ENCODE measurements around the gene SAMD11.
A peak's percentile ranks its signal among the peaks of the same experiment; 100 is the strongest.

Gene SAMD11

DNA sequence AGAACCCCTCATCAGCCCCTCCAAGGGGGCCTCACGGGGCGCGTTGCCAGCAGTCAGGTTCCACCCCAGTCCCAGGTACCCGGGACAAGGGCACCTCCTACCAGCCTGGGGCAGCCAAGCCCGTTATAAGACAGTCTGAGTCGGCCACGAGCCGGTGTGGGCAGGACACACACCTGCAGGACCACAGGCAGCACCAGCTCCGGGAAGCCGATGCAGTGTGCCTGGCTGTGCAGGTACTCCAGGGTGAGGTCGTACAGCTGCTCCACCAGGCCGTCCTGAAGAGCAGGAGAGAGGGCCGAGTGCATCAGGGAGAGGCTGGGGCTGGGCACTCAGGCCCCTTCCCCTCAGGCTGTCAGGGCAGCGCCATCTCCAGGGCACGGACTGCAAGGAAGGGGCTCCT lies 24.2 kb downstream of the SAMD11 start:
- DNase-seq: no peak

DNA sequence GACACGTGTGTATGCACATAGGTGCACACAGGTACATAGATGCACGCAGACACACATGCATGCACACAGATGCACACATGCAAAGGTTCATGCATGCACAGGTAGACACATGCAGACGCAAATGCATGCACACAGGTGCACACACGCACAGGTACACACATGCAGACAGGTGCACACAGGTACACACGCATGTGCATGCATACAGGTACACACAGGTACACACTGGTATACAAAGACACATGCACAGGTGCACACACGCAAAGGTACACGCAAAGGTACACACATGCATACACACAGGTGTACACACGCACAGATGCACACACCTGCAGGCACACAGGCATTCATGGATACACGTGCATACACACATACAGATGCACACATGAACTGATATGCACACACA lies 26.5 kb downstream of the SAMD11 start:
- no peak for DNase-seq

DNA sequence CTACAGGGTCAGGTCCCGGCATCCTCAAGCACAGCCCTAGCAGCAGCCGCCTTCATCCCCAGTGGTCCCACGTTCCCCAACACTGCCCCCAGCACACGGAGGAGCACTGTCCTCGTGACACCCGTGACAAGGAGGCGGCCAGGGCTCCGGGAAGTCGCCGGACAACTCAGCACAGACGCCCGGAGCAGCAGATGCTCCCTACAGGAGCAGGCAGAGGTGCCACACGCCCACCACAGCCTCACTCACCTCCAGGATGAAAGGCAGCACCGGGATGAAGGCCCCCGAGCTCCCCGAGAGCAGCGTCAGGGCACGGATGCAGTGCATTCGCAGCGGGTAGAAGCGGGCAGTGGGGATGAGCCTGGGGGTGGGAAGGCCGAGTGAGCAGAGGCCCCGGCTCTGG lies 27.2 kb downstream of the SAMD11 start:
- no peak for DNase-seq

DNA sequence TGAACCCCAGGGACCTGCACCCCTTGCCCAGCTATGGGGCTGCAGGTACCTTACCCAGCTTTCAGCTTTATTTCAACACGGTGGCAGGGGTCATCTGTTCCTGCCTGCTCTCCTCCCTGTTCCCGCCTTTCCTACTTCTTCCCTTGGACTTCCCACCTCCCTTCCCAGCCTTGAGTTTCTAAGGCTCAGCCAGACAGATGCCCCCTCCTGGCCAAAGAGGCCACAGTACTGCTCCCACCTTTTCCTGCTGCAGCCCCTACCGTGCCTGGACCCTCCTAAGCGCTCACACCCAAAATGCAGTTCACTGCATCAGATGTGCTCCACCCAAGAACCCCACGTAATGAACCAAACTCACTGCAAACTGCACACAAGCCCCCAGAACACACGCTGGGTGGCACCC lies 27.6 kb downstream of the SAMD11 start:
- no peak for DNase-seq

DNA sequence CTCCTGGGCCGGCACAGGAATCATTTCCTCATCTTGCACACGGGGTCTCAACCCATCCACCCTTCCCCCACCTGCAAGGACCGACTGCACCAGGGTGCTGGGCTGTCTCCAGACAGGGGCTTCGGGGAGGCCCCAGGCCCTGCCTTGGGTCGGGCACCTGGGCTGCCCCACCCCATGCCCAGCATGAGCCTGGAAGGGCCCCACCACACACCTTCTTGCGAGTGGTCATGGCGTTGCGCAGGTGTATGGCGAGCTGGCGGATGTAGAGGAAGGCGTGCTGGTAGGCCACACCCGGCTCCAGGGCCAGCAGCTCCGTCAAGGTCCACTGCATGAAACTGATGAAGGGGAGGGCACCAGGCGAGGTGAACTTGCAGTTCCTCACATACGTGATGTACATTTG lies 28.5 kb downstream of the SAMD11 start:
- DNase-seq: no peak

DNA sequence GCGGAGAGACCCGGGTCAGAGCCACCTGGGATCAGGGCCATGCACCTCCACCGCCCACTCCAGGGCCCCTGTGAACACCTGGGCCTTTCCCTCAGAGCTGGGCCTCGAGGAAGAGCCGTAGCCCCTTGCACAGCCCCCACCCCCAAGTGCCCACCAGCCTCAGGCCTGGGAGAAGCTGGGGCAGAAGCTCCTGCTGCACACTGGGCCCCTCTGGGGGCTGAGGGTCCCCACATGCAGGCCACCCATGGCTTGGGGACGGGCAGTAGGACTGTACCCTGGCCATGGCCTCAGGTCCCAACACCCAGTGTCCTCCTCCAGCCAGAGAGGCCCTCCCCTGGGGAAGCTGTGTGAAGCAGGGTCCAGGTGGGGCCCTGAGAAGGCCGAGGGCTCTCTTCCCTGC lies 28.9 kb downstream of the SAMD11 start:
- DNase-seq: no peak

DNA sequence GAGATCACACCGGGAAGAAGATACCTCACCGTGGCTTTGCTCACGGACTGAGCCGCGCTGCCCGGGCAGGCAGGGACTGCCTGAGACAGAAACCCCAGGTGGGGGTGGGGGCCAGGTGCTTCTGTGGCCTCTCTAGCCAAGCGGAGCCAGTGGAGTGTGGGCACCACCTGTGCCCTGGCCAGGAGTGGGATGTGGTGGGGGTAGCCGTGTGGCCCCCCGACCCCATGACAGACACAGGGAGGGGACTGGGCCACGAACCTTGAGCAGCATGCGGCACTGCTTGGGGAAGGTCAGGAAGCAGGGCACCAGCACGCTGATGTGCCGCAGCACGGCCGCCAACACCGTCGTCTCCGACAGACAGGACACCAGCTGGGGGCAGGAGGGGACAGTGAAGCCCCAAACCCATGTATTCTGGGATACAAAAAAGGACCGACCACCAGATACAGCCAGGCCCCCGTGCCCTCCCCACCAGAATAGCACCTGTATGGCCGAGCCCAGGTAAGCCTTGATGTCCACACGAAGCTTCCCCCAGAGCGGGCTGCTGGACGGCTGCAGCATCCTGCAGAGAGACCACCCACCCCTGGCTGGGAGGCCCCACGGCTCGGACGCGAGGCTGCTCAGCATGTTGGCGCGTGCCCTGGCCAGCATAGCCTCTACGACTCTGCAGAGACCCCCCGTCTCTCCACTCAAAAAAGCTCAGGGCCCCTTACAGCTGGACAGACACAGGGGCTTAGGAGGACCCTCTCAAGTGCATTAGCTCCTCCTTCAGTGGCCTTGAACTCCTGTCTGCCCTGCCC lies 30.0 kb downstream of the SAMD11 start:
- DNase-seq: no peak

DNA sequence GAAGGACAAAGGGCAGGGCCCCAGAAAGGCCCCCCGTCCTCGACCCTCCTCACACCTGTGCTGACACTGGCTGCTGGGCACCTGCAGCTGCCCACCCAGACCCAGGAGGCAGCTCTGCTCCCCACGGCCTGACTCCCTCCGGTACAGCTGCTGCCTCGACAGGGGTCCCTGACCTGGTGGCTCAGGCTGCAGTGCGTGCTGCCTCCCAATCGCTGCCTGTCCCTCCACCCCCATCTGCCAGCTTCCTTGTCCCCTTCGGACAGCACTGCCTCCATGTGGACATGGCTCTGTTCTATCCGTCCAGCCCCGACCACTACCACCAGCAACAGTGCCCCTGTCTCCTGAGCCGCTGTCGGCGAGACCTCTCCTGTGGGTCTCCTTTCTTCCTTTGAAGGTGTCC lies 31.2 kb downstream of the SAMD11 start:
- no peak for DNase-seq

DNA sequence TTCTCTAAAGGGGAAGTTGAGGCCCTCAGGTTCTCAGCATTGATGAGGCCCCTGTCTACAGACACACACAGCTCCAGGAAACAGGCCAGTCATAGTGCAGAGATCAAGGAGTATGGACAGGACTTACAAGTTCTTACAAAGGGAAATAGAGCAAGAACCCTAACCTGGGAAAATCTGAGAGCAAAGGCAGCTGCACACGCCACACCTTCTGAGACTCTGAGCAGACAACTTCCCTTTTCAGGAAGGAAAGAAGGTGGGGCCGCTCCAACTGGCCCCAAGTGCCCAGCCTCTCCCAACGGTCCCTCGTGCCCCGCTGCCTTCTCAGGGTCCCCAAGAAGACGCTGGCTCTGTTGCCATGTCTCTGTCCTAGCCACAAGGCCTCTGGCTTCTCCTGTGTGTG lies 31.8 kb downstream of the SAMD11 start:
- DNase-seq: no peak

DNA sequence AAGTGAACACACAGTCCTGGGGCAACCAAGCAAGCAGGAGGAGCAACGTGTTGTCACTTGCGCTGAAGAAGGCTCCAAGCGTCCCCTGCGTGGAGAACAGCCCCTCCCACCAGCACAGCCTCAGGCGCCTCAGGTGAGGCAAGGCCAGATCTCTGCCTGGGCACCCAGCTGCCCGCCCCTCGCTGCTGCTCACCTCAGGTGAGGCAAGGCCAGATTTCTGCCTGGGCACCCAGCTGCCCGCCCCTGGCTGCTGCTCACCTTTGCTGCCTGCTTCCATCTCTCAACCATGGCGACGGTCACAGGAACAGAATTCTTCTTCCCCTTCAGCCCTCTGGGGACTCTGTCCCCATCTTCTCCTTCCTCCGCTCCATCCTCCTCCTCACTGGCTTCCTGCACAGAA lies 32.9 kb downstream of the SAMD11 start:
- DNase-seq: no peak

DNA sequence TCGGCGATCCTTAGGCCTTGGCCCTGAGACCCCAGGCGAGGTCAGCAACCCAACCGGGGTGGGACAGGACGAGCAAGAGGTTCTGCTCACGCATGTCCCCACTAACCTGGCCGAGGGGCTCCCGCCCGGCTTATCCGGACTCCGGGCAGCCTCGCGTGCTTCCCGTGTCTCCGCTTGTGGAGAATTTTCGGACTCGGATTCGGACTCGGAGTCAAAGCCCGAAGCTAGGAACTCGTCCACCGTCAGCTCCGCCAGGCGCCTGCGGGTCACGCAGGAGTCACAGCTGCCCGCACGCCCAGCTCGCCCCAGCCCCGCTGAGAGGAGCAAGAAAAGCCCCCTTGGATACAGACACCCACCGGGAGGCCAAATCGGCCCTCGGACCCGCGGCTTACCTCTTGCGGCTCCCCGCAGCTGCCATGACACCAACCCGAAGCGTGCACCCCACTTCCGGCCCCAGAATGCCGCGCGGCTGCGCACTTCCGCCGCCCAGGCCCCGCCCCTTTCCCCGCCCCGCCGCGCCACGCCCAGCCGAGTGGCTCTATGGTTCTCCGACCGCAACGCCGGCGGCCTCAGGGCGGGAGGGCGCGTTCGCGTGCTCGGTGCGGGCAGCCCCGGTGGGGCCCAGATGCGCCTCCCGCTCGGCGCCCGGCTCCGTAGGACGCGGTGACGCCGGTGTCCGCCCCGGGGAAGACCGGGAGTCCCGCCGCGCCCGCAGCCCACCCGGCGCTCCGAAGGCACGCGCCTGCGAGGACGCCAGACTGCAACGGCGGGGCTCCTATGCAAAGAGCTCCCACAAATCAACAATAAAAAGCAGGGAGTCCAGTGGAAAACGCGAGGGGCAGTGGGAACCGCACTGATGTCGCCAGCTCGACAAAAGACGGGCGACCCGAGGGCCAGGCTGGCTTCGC lies 35.4 kb downstream of the SAMD11 start, which contains the start of gene NOC2L:
NOC2L (minus strand) TSS at position 434 of the 908 bp plus-strand sequence; CDS start at position 418, 16 bp downstream.
- peak; percentile 96 for DNase-seq

DNA sequence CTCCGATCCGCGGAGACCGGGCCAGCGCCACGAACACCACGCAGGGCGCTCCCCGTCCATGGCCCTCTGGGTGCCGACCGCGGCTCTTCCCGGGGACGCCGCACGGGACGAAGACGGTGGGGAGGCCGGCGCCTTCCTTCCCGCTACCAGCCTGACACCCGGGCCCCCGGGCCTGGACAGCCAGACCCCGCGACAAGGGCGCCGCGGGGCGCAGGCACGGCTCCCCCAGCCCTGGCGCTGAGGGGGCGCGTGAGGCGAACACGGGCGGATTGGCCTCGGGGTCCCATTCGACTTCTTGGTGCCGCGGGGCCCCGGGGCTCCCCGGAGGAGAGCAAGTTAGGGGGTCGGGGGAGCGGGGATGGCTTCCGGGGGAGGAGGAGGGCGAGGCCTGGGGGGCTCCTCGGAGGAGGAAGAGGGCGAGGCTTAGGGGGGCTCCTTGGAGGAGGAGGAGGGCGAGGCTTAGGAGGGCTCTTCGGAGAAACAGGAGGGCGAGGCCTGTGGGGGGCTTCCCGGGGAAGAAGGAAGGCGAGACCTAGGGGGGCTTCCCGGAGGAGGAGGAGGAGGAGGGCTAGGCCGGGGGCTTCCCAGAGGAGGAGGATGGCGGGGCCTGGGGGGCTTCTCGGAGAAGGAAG lies 36.1 kb downstream of the SAMD11 start:
- DNase-seq: no peak

DNA sequence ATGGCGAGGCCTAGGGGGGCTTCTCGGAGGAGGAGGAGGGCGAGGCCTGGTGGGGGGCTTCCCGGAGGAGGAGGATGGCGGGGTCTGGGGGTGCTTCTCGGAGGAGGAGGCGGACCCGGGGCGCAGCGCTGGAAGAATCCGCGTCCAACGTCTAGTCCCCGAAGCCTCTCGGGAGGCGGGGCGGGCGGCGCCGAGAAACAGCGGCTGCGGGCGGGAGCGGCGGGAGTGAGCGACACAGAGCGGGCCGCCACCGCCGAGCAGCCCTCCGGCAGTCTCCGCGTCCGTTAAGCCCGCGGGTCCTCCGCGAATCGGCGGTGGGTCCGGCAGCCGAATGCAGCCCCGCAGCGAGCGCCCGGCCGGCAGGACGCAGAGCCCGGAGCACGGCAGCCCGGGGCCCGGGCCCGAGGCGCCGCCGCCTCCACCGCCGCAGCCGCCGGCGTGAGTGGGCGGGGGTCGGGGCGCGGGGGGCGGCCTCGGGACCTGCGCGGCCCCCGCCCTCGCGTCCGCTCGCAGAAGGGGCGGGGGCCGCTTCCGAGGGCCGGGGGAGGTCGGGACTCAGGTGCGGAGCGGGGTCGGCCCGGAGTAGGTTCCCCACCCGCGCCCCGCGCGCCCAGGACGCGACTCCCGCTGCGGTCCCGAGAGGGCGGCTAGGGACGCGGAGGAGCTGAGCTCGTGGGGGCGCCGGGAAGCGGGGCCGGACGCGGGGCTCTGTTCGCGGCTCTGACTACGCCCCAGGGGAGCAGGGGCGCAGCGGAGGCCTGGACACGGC lies 36.8 kb downstream of the SAMD11 start, which contains the start of gene KLHL17:
KLHL17 (plus strand) TSS at position 222 of the 769 bp plus-strand sequence; CDS start at position 332, 110 bp downstream.
- peak; percentile 89 for DNase-seq

DNA sequence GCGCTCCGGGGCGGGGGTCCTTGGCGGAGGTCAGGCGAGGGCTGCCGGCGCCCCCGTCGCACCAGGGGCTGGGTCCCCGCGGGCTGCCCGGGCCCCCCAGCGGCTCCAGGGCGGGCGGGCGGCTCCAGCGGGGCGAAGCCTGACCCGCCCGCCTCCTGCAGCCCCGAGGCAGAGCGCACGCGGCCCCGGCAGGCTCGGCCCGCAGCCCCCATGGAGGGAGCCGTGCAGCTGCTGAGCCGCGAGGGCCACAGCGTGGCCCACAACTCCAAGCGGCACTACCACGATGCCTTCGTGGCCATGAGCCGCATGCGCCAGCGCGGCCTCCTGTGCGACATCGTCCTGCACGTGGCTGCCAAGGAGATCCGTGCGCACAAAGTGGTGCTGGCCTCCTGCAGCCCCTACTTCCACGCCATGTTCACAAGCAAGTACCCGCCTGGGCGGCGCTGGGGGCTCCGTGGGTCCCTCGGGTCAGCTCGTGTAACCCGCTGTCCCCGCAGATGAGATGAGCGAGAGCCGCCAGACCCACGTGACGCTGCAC lies 37.5 kb downstream of the SAMD11 start:
- DNase-seq: no peak

DNA sequence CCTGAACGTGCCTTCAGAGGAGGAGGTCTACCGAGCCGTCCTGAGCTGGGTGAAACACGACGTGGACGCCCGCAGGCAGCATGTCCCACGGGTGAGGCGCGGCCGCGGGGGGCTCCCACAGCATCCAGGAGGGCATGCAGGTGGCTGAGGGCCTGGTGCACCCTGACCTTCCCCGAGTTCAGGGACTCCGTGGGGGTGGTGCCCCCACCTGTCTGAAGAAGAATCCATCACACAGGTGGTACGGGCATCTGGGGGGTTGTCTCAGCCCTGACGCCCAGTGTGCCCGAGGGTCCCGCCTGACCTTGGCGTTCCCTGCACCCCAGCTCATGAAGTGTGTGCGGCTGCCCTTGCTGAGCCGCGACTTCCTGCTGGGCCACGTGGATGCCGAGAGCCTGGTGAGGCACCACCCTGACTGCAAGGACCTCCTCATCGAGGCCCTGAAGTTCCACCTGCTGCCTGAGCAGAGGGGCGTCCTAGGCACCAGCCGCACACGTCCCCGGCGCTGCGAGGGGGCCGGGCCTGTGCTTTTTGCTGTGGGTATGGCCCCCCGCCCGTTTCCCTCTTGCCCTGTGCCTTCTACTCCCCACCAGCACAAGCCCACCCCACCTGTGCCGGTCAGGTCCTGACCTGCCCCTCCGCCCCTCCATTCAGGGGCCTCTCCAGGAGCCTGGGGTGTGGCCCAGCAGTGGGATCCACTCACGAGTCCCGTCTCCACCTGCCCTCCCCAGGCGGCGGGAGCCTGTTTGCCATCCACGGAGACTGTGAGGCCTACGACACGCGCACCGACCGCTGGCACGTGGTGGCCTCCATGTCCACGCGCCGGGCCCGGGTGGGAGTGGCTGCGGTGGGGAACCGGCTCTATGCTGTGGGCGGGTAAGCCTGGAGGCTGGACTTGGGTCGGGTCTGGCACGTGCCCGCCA lies 38.9 kb downstream of the SAMD11 start:
- DNase-seq: no peak

DNA sequence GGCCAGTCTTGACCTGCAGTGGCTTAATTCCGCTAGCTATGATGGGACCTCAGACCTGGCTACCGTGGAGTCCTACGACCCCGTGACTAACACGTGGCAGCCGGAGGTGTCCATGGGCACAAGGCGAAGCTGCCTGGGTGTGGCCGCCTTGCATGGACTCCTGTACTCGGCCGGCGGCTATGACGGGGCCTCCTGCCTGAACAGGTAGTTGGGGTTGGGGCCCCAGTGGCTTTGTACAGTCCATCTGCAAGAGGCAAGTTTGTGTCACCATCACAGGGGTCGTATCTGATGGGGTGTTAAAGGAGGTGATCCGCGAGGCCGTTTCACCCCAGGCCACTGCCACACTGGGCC lies 39.6 kb downstream of the SAMD11 start:
- no peak for DNase-seq

DNA sequence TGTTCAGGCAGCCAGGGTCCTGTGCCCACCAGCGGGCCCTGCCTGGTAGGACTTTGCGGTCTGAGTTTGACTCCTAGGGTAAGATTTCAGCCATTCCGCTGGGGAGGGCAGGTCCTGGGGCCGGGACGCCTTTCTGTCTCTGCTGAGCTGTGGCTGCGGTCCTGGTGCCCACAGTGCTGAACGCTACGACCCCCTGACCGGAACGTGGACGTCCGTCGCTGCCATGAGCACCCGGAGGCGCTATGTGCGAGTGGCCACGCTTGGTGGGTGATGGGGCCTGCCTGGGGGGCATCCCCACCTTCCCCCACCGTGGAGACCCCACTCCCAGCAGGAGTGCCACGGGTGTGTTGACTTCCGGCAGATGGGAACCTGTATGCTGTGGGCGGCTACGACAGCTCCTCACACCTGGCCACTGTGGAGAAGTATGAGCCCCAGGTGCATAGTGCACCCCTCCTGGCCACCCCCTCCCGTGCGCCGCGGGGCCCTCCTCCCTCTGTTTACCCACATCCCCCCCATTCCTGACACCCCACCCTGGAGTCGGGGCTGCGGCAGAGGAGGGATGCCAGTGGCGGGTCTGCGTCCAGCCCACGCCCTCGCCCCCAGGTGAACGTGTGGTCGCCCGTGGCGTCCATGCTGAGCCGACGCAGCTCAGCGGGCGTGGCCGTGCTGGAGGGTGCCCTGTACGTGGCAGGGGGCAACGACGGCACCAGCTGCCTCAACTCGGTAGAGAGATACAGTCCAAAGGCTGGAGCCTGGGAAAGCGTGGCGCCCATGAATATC lies 40.2 kb downstream of the SAMD11 start:
- no peak for DNase-seq

DNA sequence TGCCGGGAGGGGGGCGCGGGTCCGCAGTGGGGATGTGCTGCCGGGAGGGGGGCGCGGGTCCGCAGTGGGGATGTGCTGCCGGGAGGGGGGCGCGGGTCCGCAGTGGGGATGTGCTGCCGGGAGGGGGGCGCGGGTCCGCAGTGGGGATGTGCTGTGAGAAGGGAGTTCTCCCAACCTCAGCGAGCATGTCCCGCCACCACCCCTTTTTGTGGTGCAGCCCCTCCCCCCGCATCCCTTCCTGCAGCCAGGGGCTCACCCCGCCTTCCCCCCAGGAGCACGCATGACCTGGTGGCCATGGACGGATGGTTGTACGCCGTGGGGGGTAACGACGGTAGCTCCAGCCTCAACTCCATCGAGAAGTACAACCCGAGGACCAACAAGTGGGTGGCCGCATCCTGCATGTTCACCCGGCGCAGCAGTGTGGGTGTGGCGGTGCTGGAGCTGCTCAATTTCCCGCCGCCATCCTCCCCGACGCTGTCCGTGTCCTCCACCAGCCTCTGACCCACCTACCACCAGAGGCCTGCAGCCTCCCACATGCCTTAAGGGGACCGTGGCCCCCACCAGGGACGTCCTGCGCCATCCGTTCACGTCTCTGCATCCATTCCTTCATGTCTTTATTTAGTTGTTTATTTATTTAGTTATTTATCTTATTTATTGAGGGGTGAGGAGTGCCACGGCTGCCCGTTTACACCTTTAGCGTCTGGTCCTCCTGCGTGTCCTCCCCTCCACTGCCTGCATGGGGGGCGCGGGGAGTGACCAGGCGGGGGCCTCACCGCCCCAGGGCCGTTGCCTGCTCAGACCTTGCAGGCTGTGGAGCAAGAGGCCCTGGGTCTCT lies 41.2 kb downstream of the SAMD11 start:
- no peak for DNase-seq

DNA sequence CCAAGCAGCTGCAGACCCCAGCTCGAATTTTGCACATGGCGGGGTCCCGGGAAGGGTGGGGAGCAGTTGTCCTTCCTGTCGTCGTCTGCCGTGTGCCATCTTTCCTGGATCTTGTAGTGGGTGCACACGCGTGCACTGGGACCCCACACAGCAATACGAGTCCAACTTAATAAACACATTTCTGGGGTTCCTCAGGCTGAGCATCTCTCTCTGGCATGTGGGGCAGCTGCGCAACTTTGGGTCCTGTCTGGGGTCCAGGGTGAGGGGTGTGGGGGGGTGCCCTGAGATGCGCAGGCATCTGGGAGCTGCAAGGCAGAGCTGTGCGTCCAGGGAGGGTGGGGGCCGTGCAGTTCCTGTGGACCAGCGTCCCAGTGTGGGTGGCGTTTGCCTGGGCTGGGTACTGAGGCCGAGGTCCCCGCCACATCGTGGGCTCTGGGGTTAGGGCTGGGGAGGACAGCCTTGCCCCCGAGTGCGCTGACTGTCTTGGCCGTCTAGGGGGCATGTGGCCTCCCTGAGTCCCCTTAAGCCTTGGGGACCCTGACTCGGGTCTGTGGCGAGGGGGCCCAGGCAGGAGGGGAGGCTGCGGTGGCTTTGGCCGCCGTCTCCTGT lies 41.9 kb downstream of the SAMD11 start:
- DNase-seq: no peak
